Measurements from ENCODE around the gene TMSB10. TPM values are rescaled to one million over a fixed set of nuclear protein-coding genes. Genes with fewer than 3 reads are reported as not detected.
A peak's percentile ranks its signal among the peaks of the same experiment; 100 is the strongest.

Gene TMSB10
- total and polyA plus RNA-seq, 2 of the 13 experiments (the other 11 are each of a cell fraction or from before 2014, with no cell fraction given) = 665 to 708 TPM

DNA sequence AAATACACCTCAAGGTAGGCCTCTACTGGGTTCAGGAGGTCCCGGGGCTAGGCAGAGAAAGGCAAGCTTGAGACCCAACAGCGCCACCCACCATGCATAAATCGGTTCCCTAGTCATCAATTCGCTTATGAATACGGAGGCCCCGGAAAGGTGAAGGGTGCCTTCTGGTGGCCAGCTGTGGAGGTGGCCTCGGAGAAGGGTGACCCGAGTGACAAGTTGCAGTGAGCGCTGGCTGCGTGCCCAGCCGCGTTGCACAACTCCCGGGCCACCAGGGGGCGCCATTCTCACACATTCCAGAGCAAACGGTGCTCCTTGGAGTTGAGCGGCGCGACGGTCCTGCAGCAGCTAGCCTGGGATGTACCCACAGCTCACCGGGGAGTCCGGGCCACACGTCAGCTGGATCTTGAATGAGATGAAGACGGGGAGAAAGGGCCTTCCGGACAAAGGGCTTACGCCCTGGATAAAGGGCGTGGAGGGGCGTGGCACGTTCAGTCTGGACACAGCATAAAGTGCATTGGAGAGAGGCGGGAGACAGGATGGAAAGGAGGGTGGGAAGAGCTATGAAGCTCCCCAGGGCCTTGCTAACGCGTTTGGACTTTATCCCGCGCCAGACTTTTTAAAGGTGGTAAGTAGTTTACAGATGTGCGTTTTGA lies 20.4 kb downstream of the TMSB10 start (continued):
- TF ChIP-seq ZNF772 (CRISPR knock-in tag; IDR thresholded peaks at IDR 0.05) (peak; percentile 98; the same call in 1 of the 2 replicates), ATRX (CRISPR knock-in tag; IDR thresholded peaks at IDR 0.05; ENCODE audit: borderline replicate concordance) (peak; percentile 36; the same call in 1 of the 2 replicates), HMG20B (CRISPR knock-in tag; conservative IDR thresholded peaks at IDR 0.05) (peak; percentile 77), ZNF782 (CRISPR knock-in tag; IDR thresholded peaks at IDR 0.05; ENCODE audit: borderline replicate concordance) (peak; percentile 98), MTA1 (CRISPR knock-in tag; IDR thresholded peaks at IDR 0.05; ENCODE audit: borderline replicate concordance) (peak; percentile 96; the same call in 1 of the 2 replicates), ZNF784 (CRISPR knock-in tag; IDR thresholded peaks at IDR 0.05; ENCODE audit: borderline replicate concordance) (peak; percentile 96), PAF1 (CRISPR knock-in tag; IDR thresholded peaks at IDR 0.05) (no peak), ZFP82 (CRISPR knock-in tag; IDR thresholded peaks at IDR 0.05; ENCODE audit: borderline replicate concordance) (no peak; the same call in 1 of the 2 replicates), ZNF484 (CRISPR knock-in tag; IDR thresholded peaks at IDR 0.05; ENCODE audit: borderline replicate concordance, low read depth) (no peak; the same call in 1 of the 2 replicates), ZFP36L1 (CRISPR knock-in tag; IDR thresholded peaks at IDR 0.05) (peak; percentile 57; the same call in 1 of the 2 replicates), TRIM24 (CRISPR knock-in tag; IDR thresholded peaks at IDR 0.05) (no peak), ZNF720 (CRISPR knock-in tag; IDR thresholded peaks at IDR 0.05) (no peak), ZNF430 (CRISPR knock-in tag; IDR thresholded peaks at IDR 0.05) (no peak), SUZ12 (IDR thresholded peaks at IDR 0.05; ENCODE audit: low read depth, low read length) (no peak), RARA (CRISPR knock-in tag; IDR thresholded peaks at IDR 0.05) (peak; percentile 78), HDAC6 (IDR thresholded peaks at IDR 0.05; ENCODE audit: low read depth, low read length) (no peak), TOE1 (CRISPR knock-in tag; IDR thresholded peaks at IDR 0.05) (peak; percentile 89; the same call in 1 of the 2 replicates), CEBPB (IDR thresholded peaks at IDR 0.05; ENCODE audit: borderline replicate concordance, low read depth, low read length) (peak; percentile 99), LBX2 (CRISPR knock-in tag; IDR thresholded peaks at IDR 0.05; ENCODE audit: borderline replicate concordance) (peak; percentile 23; the same call in 1 of the 2 replicates), ZNF33A (CRISPR knock-in tag; IDR thresholded peaks at IDR 0.05; ENCODE audit: borderline replicate concordance) (0 out of 2 replicates have a peak, but pooled peaks have one; percentile 48), MAX (IDR thresholded peaks at IDR 0.05) (peak; percentile 94), POLR2AphosphoS5 (IDR thresholded peaks at IDR 0.05; ENCODE audit: low read depth, low read length) (no peak), MAF1 (CRISPR knock-in tag; IDR thresholded peaks at IDR 0.05; ENCODE audit: borderline replicate concordance) (peak; percentile 91; the same call in 1 of the 2 replicates), ZNF160 (CRISPR knock-in tag; IDR thresholded peaks at IDR 0.05) (peak; percentile 95), ZMYM2 (CRISPR knock-in tag; IDR thresholded peaks at IDR 0.05) (peak; percentile 65; the same call in 1 of the 2 replicates)
- TF ChIP-seq, protein P1, sequence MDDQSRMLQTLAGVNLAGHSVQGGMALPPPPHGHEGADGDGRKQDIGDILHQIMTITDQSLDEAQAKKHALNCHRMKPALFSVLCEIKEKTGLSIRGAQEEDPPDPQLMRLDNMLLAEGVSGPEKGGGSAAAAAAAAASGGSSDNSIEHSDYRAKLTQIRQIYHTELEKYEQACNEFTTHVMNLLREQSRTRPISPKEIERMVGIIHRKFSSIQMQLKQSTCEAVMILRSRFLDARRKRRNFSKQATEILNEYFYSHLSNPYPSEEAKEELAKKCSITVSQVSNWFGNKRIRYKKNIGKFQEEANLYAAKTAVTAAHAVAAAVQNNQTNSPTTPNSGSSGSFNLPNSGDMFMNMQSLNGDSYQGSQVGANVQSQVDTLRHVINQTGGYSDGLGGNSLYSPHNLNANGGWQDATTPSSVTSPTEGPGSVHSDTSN (CRISPR knock-in tag; IDR thresholded peaks at IDR 0.05; ENCODE audit: borderline replicate concordance) = no peak
- TF ChIP-seq, protein P2, sequence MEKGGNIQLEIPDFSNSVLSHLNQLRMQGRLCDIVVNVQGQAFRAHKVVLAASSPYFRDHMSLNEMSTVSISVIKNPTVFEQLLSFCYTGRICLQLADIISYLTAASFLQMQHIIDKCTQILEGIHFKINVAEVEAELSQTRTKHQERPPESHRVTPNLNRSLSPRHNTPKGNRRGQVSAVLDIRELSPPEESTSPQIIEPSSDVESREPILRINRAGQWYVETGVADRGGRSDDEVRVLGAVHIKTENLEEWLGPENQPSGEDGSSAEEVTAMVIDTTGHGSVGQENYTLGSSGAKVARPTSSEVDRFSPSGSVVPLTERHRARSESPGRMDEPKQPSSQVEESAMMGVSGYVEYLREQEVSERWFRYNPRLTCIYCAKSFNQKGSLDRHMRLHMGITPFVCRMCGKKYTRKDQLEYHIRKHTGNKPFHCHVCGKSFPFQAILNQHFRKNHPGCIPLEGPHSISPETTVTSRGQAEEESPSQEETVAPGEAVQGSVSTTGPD (CRISPR knock-in tag; IDR thresholded peaks at IDR 0.05) = no peak

All from HepG2 (cell line).